Vagina (tissue), 2 donors: ENCODE measurements around the gene PMFBP1. TPM values are rescaled to one million over a fixed set of nuclear protein-coding genes. Genes with fewer than 3 reads are reported as not detected.

Experiments
- DNase-seq, 2 donors: peaks; one replicate each; pipeline ENCODE4 v3.0.0-alpha.2; 2017; ENCODE audit errors: extremely low spot score in 2 of 2
- H3K27ac ChIP-seq: fragments of 200-600 bp; sonication (generic); one replicate; pipeline ENCODE4 v1.5.1; 2019
- H3K27me3 ChIP-seq: fragments of 200-600 bp; sonication (generic); one replicate; pipeline ENCODE4 v1.5.1; 2019
- H3K36me3 ChIP-seq, 2 donors: fragments of 200-600 bp; sonication (generic); one replicate each; pipeline ENCODE4 v1.5.1; 2017 to 2019
- H3K4me1 ChIP-seq: fragments of 200-600 bp; sonication (generic); one replicate; pipeline ENCODE4 v1.5.1; 2019
- H3K4me3 ChIP-seq, 2 donors: fragments of 200-600 bp; sonication (generic); 1 replicate in 1 of 2; 2 replicates in 1 of 2; pipeline ENCODE4 v1.5.1; 2016 to 2019
- H3K9me3 ChIP-seq: fragments of 200-600 bp; sonication (generic); one replicate; pipeline ENCODE4 v1.5.1; 2019
- POLR2A ChIP-seq, 2 donors: fragments of 450-650 bp; IDR thresholded peaks; one replicate each; pipeline ENCODE4 v1.6.1; 2017; ENCODE audit warnings: antibody characterized with exemption in 2 of 2, mild to moderate bottlenecking in 2 of 2, moderate library complexity in 2 of 2
- POLR2AphosphoS5 ChIP-seq, 2 donors: sonication (generic); formaldehyde crosslinking; IDR thresholded peaks; one replicate each; pipeline ENCODE4 v1.9.0; 2017; ENCODE audit warnings: antibody characterized with exemption in 2 of 2, mild to moderate bottlenecking in 2 of 2, low read depth in 1 of 2; ENCODE audit not compliant: insufficient read depth in 1 of 2
- intact Hi-C: fragments of 100-400 bp; cut with DNase I; formaldehyde crosslinking; loops from one replicate; pipeline ENCODE4 v1.15.1; 2023
- total RNA-seq: library from RNA; depleted of rRNA; stranded (reverse); fragments of >200 nt; gene quantifications from one replicate; pipeline ENCODE4 v1.2.3, GENCODE V29; 2016
- TF ChIP-seq, protein P1 (sequence below), 3 experiments: fragments of 450-650 bp in 2 of 3; fragments of 200-600 bp in 1 of 3; sonication (generic) in 1 of 3; IDR thresholded peaks; one replicate each; pipeline ENCODE4 v1.5.1; 2017 to 2019; ENCODE audit warnings: antibody characterized with exemption in 3 of 3, mild to moderate bottlenecking in 2 of 3, moderate library complexity in 2 of 3

PMFBP1 gene
- total RNA-seq, 1 donor from 2014 or later: not detected

DNA sequence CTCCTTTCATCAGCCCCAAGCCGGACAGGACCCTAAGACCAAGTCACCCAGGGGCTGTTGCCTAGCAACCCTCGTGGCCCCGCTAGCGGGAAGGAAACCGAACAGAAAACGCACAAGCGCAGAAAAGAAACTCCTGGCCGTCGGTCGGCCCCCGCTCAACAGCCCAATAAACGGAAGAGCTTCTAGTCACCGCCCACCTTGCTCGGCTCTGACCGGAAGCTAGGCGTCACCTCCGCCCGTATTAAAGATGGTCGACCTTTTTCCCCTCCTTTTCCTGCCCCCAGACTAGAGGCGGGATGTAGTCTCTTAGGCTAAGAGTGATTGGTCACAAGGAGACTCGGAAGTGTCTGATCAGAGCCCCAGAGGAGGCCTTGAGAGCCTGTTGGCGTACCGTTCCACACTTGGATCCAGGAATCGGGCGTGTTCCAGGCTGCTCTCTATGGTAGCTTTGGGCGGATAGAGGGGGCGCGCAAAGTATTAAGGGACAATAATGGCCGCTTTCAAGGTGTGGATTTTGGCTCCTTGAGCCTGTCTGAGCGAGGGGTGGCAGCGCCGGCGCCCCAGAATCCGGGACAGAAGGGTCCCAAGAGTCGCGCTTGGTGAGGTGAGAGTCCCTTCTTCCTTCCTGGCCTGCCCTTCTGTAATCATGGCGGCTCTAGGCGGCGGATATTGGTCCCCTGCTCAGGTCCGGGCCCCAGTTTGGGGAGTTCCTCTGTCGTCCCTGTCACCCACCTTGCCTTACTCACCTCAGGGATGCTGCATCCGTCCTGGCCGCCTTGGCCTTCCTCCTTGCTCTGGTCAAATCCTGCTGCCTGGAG is 78.3 kb downstream of the PMFBP1 start, which contains the start of the genes DHX38 and TXNL4B:
TSS of gene DHX38 (plus strand) at position 400 of the 818 bp plus-strand sequence. CDS start 2,311 bp downstream, outside the sequence.
TSS of gene TXNL4B (minus strand) at position 173 of the 818 bp plus-strand sequence. CDS start 2,871 bp downstream, outside the sequence.
- Histone ChIP-seq H3K27ac (peak within 1 kb of the TSS; percentile 89), H3K4me1 (peaks cover 40% of the 10 kb centered on the region), H3K9me3 (no peaks in the 10 kb centered on the region), H3K4me3 (peak within 1 kb of the TSS; percentile 73 to 97), H3K27me3 (no peaks in the 10 kb centered on the region), H3K36me3 (peaks cover 0 to 42% of the 10 kb centered on the region in 2 donors)
- intact Hi-C loops: no loop called here
- DNase-seq: peak in 1 of 2 donors; percentile 98
- TF ChIP-seq POLR2AphosphoS5 (IDR thresholded peaks at IDR 0.05; ENCODE audit: insufficient read depth in 1 of 2, low read depth in 1 of 2) (peak; percentile 94 to 98), POLR2A (IDR thresholded peaks at IDR 0.05) (peak in 1 of 2 donors; percentile 57)
- TF ChIP-seq, protein P1, sequence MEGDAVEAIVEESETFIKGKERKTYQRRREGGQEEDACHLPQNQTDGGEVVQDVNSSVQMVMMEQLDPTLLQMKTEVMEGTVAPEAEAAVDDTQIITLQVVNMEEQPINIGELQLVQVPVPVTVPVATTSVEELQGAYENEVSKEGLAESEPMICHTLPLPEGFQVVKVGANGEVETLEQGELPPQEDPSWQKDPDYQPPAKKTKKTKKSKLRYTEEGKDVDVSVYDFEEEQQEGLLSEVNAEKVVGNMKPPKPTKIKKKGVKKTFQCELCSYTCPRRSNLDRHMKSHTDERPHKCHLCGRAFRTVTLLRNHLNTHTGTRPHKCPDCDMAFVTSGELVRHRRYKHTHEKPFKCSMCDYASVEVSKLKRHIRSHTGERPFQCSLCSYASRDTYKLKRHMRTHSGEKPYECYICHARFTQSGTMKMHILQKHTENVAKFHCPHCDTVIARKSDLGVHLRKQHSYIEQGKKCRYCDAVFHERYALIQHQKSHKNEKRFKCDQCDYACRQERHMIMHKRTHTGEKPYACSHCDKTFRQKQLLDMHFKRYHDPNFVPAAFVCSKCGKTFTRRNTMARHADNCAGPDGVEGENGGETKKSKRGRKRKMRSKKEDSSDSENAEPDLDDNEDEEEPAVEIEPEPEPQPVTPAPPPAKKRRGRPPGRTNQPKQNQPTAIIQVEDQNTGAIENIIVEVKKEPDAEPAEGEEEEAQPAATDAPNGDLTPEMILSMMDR (IDR thresholded peaks at IDR 0.05): no peak

- Histone ChIP-seq H3K4me3 (peak overlapping the region; percentile 73 to 97), H3K4me1 (peaks cover 40% of the 10 kb centered on the region), H3K27me3 (no peaks in the 10 kb centered on the region), H3K27ac (peak overlapping the region; percentile 71), H3K9me3 (no peaks in the 10 kb centered on the region), H3K36me3 (peaks cover 0 to 43% of the 10 kb centered on the region in 2 donors)
- no peak for DNase-seq
- intact Hi-C loops: no loop called here
- TF ChIP-seq POLR2AphosphoS5 (IDR thresholded peaks at IDR 0.05; ENCODE audit: insufficient read depth in 1 of 2, low read depth in 1 of 2) (no peak), POLR2A (IDR thresholded peaks at IDR 0.05) (no peak)
- TF ChIP-seq, protein P1 (IDR thresholded peaks at IDR 0.05): no peak
Measured at GRCh38 chr16:72092832-72093447, 79.0 kb downstream of the PMFBP1 start.

- Histone ChIP-seq H3K27me3 (no peaks in the 10 kb centered on the region), H3K4me1 (peaks cover 40% of the 10 kb centered on the region), H3K36me3 (peaks cover 0 to 43% of the 10 kb centered on the region in 2 donors), H3K9me3 (no peaks in the 10 kb centered on the region), H3K27ac (no peak overlapping the region), H3K4me3 (no peak overlapping the region)
- intact Hi-C loops: no loop called here
- DNase-seq: no peak
- TF ChIP-seq, protein P1 (IDR thresholded peaks at IDR 0.05): no peak
- TF ChIP-seq POLR2AphosphoS5 (IDR thresholded peaks at IDR 0.05; ENCODE audit: insufficient read depth in 1 of 2, low read depth in 1 of 2) (no peak), POLR2A (IDR thresholded peaks at IDR 0.05) (no peak)
Measured at GRCh38 chr16:72091217-72091616, 80.7 kb downstream of the PMFBP1 start.

DNA sequence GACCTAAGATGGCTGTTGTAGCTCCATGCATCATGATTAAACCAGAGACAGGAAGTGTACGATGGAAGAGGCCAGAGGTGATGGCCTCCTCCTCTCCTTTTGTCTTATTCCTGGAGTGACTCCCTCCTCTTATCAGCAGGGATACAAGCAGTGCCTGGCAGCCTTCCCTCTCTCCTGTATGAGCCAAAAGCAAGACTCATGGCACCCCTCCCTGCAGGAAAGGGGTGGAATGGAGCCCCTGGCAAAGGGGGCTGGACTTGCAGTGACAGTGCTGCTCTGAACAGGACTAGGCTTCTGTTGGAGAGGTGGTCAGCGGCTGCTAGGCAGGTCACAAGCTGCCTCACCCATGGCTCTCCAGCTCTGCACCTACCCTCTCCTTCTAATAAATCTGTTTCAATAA is 87.0 kb downstream of the PMFBP1 start:
- Histone ChIP-seq H3K4me1 (no peaks in the 10 kb centered on the region), H3K27ac (no peak overlapping the region), H3K27me3 (no peaks in the 10 kb centered on the region), H3K9me3 (no peaks in the 10 kb centered on the region), H3K36me3 (peaks cover 0 to 57% of the 10 kb centered on the region in 2 donors), H3K4me3 (no peak overlapping the region)
- TF ChIP-seq POLR2AphosphoS5 (IDR thresholded peaks at IDR 0.05; ENCODE audit: insufficient read depth in 1 of 2, low read depth in 1 of 2) (no peak), POLR2A (IDR thresholded peaks at IDR 0.05) (no peak)
- TF ChIP-seq, protein P1 (IDR thresholded peaks at IDR 0.05): no peak
- DNase-seq: no peak
- intact Hi-C loops: no loop called here
